Glutamatergic neuron (in vitro differentiated cells): Measurements from ENCODE around the gene PPP2R2C. TPM values are rescaled to one million over a fixed set of nuclear protein-coding genes. Genes with fewer than 3 reads are reported as not detected.

Source experiments
- DNase-seq: peaks from one replicate; pipeline ENCODE4 v3.0.0; 2022
- H3K27ac Mint-ChIP-seq: one replicate; pipeline ENCODE4 v1.8.0; 2020; ENCODE audit warnings: mild to moderate bottlenecking, mixed read lengths, inconsistent platforms; ENCODE audit not compliant: unreplicated experiment
- H3K27me3 Mint-ChIP-seq: one replicate; pipeline ENCODE4 v1.8.0; 2020; ENCODE audit warnings: mild to moderate bottlenecking, moderate library complexity, mixed read lengths, inconsistent platforms; ENCODE audit not compliant: unreplicated experiment
- H3K36me3 Mint-ChIP-seq: one replicate; pipeline ENCODE4 v1.8.0; 2020; ENCODE audit warnings: mild to moderate bottlenecking, mixed read lengths, inconsistent platforms; ENCODE audit not compliant: unreplicated experiment
- H3K4me1 Mint-ChIP-seq: one replicate; pipeline ENCODE4 v1.8.0; 2020; ENCODE audit warnings: mild to moderate bottlenecking, low read depth, mixed read lengths, inconsistent platforms; ENCODE audit not compliant: unreplicated experiment
- H3K4me3 Mint-ChIP-seq: one replicate; pipeline ENCODE4 v1.8.0; 2020; ENCODE audit warnings: mild to moderate bottlenecking, mixed read lengths, inconsistent platforms; ENCODE audit not compliant: unreplicated experiment
- H3K9me3 Mint-ChIP-seq: one replicate; pipeline ENCODE4 v1.8.0; 2020; ENCODE audit warnings: mild to moderate bottlenecking, moderate library complexity, mixed read lengths, inconsistent platforms; ENCODE audit not compliant: unreplicated experiment
- CTCF ChIP-seq: fragments of 200-600 bp; sonication (generic); IDR thresholded peaks from one replicate; pipeline ENCODE4 v1.5.0; 2021; ENCODE audit not compliant: partially characterized antibody, unreplicated experiment
- total RNA-seq: library from RNA; stranded (reverse); fragmentation: NEBNext Ultra II Directional; extraction: Animal tissue kit (Norgen Biotek cat#: 25700); gene quantifications from one replicate; pipeline ENCODE4 v1.2.1, GENCODE V29; 2021; ENCODE audit not compliant: unreplicated experiment

Gene PPP2R2C
- total RNA-seq, 1 donor from 2014 or later, result 9.4 TPM

- DNase-seq, result no peak
- H3K4me3 Mint-ChIP-seq, result no peak overlapping the region
- TF ChIP-seq CTCF, result no peak
- H3K27me3 Mint-ChIP-seq, result peaks cover 7% of the 10 kb centered on the region
- peaks cover 4% of the 10 kb centered on the region for H3K4me1 Mint-ChIP-seq
- peaks cover 7% of the 10 kb centered on the region for H3K9me3 Mint-ChIP-seq
- no peaks in the 10 kb centered on the region for H3K36me3 Mint-ChIP-seq
- H3K27ac Mint-ChIP-seq, result no peak overlapping the region
Observed at GRCh38 chr4:6421397-6421796, 51.0 kb downstream of the PPP2R2C start.

- no peaks in the 10 kb centered on the region for H3K36me3 Mint-ChIP-seq
- peaks cover 7% of the 10 kb centered on the region for H3K9me3 Mint-ChIP-seq
- peaks cover 6% of the 10 kb centered on the region for H3K4me1 Mint-ChIP-seq
- DNase-seq, result no peak
- no peak for TF ChIP-seq CTCF
- H3K4me3 Mint-ChIP-seq, result no peak overlapping the region
- no peak overlapping the region for H3K27ac Mint-ChIP-seq
- H3K27me3 Mint-ChIP-seq, result peaks cover 10% of the 10 kb centered on the region
Observed at GRCh38 chr4:6420972-6421371, 51.4 kb downstream of the PPP2R2C start.

- Mint-ChIP-seq H3K4me1 (peaks cover 7% of the 10 kb centered on the region), H3K4me3 (no peak overlapping the region), H3K27ac (no peak overlapping the region), H3K27me3 (peaks cover 12% of the 10 kb centered on the region), H3K9me3 (peaks cover 6% of the 10 kb centered on the region), H3K36me3 (no peaks in the 10 kb centered on the region)
- no peak for DNase-seq
- no peak for TF ChIP-seq CTCF
Observed at GRCh38 chr4:6420036-6420435, 52.4 kb downstream of the PPP2R2C start.

- TF ChIP-seq CTCF, result no peak
- H3K27ac Mint-ChIP-seq, result no peak overlapping the region
- no peak for DNase-seq
- H3K9me3 Mint-ChIP-seq, result peaks cover 3% of the 10 kb centered on the region
- peaks cover 7% of the 10 kb centered on the region for H3K4me1 Mint-ChIP-seq
- no peaks in the 10 kb centered on the region for H3K36me3 Mint-ChIP-seq
- no peak overlapping the region for H3K4me3 Mint-ChIP-seq
- peaks cover 12% of the 10 kb centered on the region for H3K27me3 Mint-ChIP-seq
Observed at GRCh38 chr4:6419452-6420028, 52.9 kb downstream of the PPP2R2C start.

DNA sequence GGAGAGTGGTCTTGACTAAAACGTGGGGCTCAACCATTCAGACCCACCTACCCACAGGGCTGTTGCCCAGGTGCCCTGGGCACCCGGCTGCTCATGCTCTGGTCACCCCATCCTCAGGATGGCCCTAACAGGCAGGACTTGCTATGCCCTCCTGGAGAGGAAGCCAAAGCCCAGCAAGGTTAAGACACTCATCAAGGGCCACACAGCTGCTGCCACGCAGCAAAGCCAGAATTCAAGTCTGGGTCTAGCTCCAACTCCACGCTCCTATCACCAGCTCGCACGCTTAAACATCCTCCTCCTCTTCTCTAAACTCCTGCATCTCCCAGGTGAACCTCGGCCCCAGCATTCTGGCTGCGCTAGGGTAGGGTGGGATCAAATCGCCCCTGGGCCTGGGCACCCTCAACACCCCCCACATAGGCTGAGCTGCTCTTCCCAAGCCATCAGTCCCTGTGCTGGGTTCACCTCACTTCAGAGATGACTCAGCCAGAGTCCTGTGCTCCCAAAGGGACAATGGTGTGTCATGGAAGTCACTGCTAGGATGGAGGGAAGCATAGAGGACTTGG is 54.1 kb downstream of the PPP2R2C start:
- Mint-ChIP-seq H3K4me3 (peak overlapping the region; percentile 30), H3K4me1 (peaks cover 7% of the 10 kb centered on the region), H3K27me3 (peaks cover 8% of the 10 kb centered on the region), H3K36me3 (no peaks in the 10 kb centered on the region), H3K9me3 (no peaks in the 10 kb centered on the region), H3K27ac (no peak overlapping the region)
- DNase-seq, result no peak
- TF ChIP-seq CTCF, result no peak
